GM12878 (cell line): ENCODE results near the gene ASIC3. TPM values are rescaled to one million over a fixed set of nuclear protein-coding genes. Genes with fewer than 3 reads are reported as not detected.
A peak's percentile ranks its signal among the peaks of the same experiment; 100 is the strongest.

Experiments used
- BACH1 ChIP-seq: fragments of 450-650 bp; IDR thresholded peaks from 2 replicates; pipeline ENCODE4 v1.6.1; 2017; ENCODE audit warnings: mild to moderate bottlenecking, borderline replicate concordance
- CBFB ChIP-seq: IDR thresholded peaks from 2 replicates; pipeline ENCODE4 v1.6.1; 2016; ENCODE audit warnings: antibody characterized with exemption, low read depth
- CBX3 ChIP-seq: fragments of 200-600 bp; sonication (generic); IDR thresholded peaks from 2 replicates; pipeline ENCODE4 v1.6.1; 2016; ENCODE audit warnings: low read depth, borderline replicate concordance
- CHD4 ChIP-seq: fragments of 200-600 bp; sonication (generic); IDR thresholded peaks from 2 replicates; pipeline ENCODE4 v1.6.1; 2016; ENCODE audit warnings: mild to moderate bottlenecking
- E2F4 ChIP-seq: IDR thresholded peaks from 2 replicates; pipeline ENCODE4 v1.6.1; 2012; ENCODE audit warnings: low read depth, low read length, improper control_type of control experiment
- E4F1 ChIP-seq: fragments of 450-650 bp; IDR thresholded peaks from 2 replicates; pipeline ENCODE4 v1.6.1; 2018; ENCODE audit warnings: borderline replicate concordance, mild to moderate bottlenecking; ENCODE audit not compliant: partially characterized antibody
- EED ChIP-seq: sonication (generic); IDR thresholded peaks from 2 replicates; pipeline ENCODE4 v1.6.1; 2016; ENCODE audit warnings: antibody characterized with exemption, low read depth
- EP300 ChIP-seq, 2 experiments: fragments of 150-350 bp in 1 of 2; IDR thresholded peaks; 2 replicates each; pipeline ENCODE4 v1.6.1; 2011 to 2012; ENCODE audit warnings: low read depth in 2 of 2, low read length in 2 of 2, borderline replicate concordance in 1 of 2, improper control_type of control experiment in 1 of 2, inconsistent platforms in 1 of 2; ENCODE audit not compliant: control insufficient read depth in 1 of 2
- FOS ChIP-seq: IDR thresholded peaks from 3 replicates; pipeline ENCODE4 v1.6.1; 2011; ENCODE audit warnings: borderline replicate concordance; ENCODE audit not compliant: insufficient read length; ENCODE audit errors: extremely low read depth
- GATAD2B ChIP-seq: fragments of 450-650 bp; conservative IDR thresholded peaks from 2 replicates; pipeline ENCODE4 v1.6.1; 2017; ENCODE audit warnings: low read depth, mild to moderate bottlenecking, moderate library complexity
- IKZF1 ChIP-seq: fragments of 450-650 bp; conservative IDR thresholded peaks from 2 replicates; pipeline ENCODE4 v1.6.1; 2017; ENCODE audit warnings: antibody characterized with exemption, mild to moderate bottlenecking
- JUNB ChIP-seq: IDR thresholded peaks from 2 replicates; pipeline ENCODE4 v1.6.1; 2016; ENCODE audit warnings: antibody characterized with exemption, mild to moderate bottlenecking
- JUND ChIP-seq: IDR thresholded peaks from 2 replicates; pipeline ENCODE4 v1.6.1; 2012; ENCODE audit warnings: low read depth, mild to moderate bottlenecking, low read length, improper control_type of control experiment, moderate library complexity
- KDM1A ChIP-seq: fragments of 200-600 bp; sonication (generic); IDR thresholded peaks from 2 replicates; pipeline ENCODE4 v1.6.1; 2016; ENCODE audit warnings: borderline replicate concordance
- MXI1 ChIP-seq: fragments of 150-350 bp; IDR thresholded peaks from 2 replicates; pipeline ENCODE4 v1.6.1; 2011; ENCODE audit warnings: low read depth, mild to moderate bottlenecking, inconsistent platforms, low read length, improper control_type of control experiment
- NBN ChIP-seq: fragments of 450-650 bp; IDR thresholded peaks from 2 replicates; pipeline ENCODE4 v1.6.1; 2016
- NFYB ChIP-seq: IDR thresholded peaks from 2 replicates; pipeline ENCODE4 v1.6.1; 2011; ENCODE audit warnings: low read depth, mild to moderate bottlenecking, low read length, improper control_type of control experiment, moderate library complexity; ENCODE audit not compliant: insufficient read depth
- NR2C1 ChIP-seq: fragments of 450-650 bp; IDR thresholded peaks from 2 replicates; pipeline ENCODE4 v1.6.1; 2017; ENCODE audit warnings: antibody characterized with exemption, mild to moderate bottlenecking, moderate library complexity
- STAT1 ChIP-seq: fragments of 450-650 bp; conservative IDR thresholded peaks from 2 replicates; pipeline ENCODE4 v1.6.1; 2014; ENCODE audit warnings: antibody characterized with exemption, mild to moderate bottlenecking
- TCF7 ChIP-seq: IDR thresholded peaks from 2 replicates; pipeline ENCODE4 v1.6.1; 2014; ENCODE audit warnings: antibody characterized with exemption, borderline replicate concordance
- USF2 ChIP-seq: IDR thresholded peaks from 2 replicates; pipeline ENCODE4 v1.6.1; 2011; ENCODE audit warnings: low read depth, low read length, improper control_type of control experiment, borderline replicate concordance
- YY1 ChIP-seq: IDR thresholded peaks from 2 replicates; pipeline ENCODE4 v1.6.1; 2011; ENCODE audit warnings: low read depth, mild to moderate bottlenecking, low read length
- ZBTB33 ChIP-seq: fragments of 450-650 bp; IDR thresholded peaks from 2 replicates; pipeline ENCODE4 v1.6.1; 2017; ENCODE audit warnings: mild to moderate bottlenecking
- ZNF217 ChIP-seq: fragments of 450-650 bp; IDR thresholded peaks from 2 replicates; pipeline ENCODE4 v1.6.1; 2017; ENCODE audit warnings: antibody characterized with exemption, mild to moderate bottlenecking
- ZNF384 ChIP-seq: IDR thresholded peaks from 2 replicates; pipeline ENCODE4 v1.6.1; 2012; ENCODE audit warnings: low read depth, mild to moderate bottlenecking, low read length, improper control_type of control experiment, borderline replicate concordance
- ZSCAN29 ChIP-seq: fragments of 450-650 bp; IDR thresholded peaks from 2 replicates; pipeline ENCODE4 v1.6.1; 2017; ENCODE audit warnings: mild to moderate bottlenecking, moderate library complexity
- polyA plus RNA-seq, 11 experiments: library from polyadenylated mRNA; depleted of rRNA in 4 of 11; unstranded in 6 of 11; stranded (reverse) in 5 of 11; fragments of >200 nt; fragmentation: Nextera tagmentation in 4 of 11; fragmentation: Illumina TruSeq in 1 of 11; extraction: Ambion mirVana in 4 of 11; extraction: Trizol in 1 of 11; gene quantifications; 1 replicate in 1 of 11; 2 replicates in 10 of 11; pipeline versions ENCODE4 v1.2.1 to v1.2.3, GENCODE V29; 2011 to 2016; ENCODE audit warnings: inconsistent platforms in 2 of 11, missing spikeins in 2 of 11, low read depth in 1 of 11
- total RNA-seq, 4 experiments: library from RNA; depleted of rRNA in 3 of 4; stranded (reverse); fragments of >200 nt in 3 of 4; fragmentation: Illumina TruSeq in 1 of 4; extraction: Trizol in 1 of 4; gene quantifications; 2 replicates each; pipeline versions ENCODE4 v1.2.1 to v1.2.3, GENCODE V29; 2013 to 2021

Gene ASIC3
- total and polyA plus RNA-seq, 10 of the 15 experiments (the other 5 are each of a cell fraction or from before 2014, with no cell fraction given), result 0.07 to 1.0 (median 0.44) TPM; not detected in 4

- peak; percentile 63 for TF ChIP-seq MXI1
- TF ChIP-seq CHD4, result no peak
- peak; percentile 46; the same call in 1 of the 2 replicates for TF ChIP-seq CBFB
- no peak for TF ChIP-seq E4F1
- peak; percentile 56; the same call in 1 of the 2 replicates for TF ChIP-seq GATAD2B
- no peak for TF ChIP-seq ZBTB33
- TF ChIP-seq NR2C1, result peak; percentile 32; the same call in 1 of the 2 replicates
- TF ChIP-seq NBN, result 0 out of 2 replicates have a peak, but pooled peaks have one; percentile 52
- no peak for TF ChIP-seq CBX3
- TF ChIP-seq ZSCAN29, result no peak
- TF ChIP-seq EED, result no peak
- TF ChIP-seq STAT1, result no peak
- TF ChIP-seq IKZF1, result peak; percentile 71
- TF ChIP-seq ZNF217, result no peak
- TF ChIP-seq EP300 (IDR thresholded peaks at IDR 0.05; ENCODE audit: borderline replicate concordance in 1 of 2, control insufficient read depth in 1 of 2, low read depth in 2 of 2, low read length in 2 of 2), result no peak
- no peak for TF ChIP-seq KDM1A
- no peak for TF ChIP-seq USF2
- TF ChIP-seq FOS, result no peak
- 0 out of 2 replicates have a peak, but pooled peaks have one; percentile 35 for TF ChIP-seq JUND
- peak; percentile 32; the same call in 1 of the 2 replicates for TF ChIP-seq E2F4
- TF ChIP-seq JUNB, result no peak
- TF ChIP-seq YY1, result peak; percentile 98
- peak; percentile 20; the same call in 1 of the 2 replicates for TF ChIP-seq ZNF384
- TF ChIP-seq TCF7, result no peak
- TF ChIP-seq NFYB, result peak; percentile 56; the same call in 1 of the 2 replicates
- peak; percentile 53; the same call in 1 of the 2 replicates for TF ChIP-seq BACH1
These were observed 32.3 kb downstream of the ASIC3 start, which contains the start of gene FASTK (continued) for GRCh38 chr7:151080522-151081169.
